ENCODE measurements around the gene ESR1.
"Not testable (repeated sequence)": the region's sequence is repeated elsewhere in the genome, so short reads cannot be mapped to it uniquely, and the experiment has no call there.

Gene ESR1

DNA sequence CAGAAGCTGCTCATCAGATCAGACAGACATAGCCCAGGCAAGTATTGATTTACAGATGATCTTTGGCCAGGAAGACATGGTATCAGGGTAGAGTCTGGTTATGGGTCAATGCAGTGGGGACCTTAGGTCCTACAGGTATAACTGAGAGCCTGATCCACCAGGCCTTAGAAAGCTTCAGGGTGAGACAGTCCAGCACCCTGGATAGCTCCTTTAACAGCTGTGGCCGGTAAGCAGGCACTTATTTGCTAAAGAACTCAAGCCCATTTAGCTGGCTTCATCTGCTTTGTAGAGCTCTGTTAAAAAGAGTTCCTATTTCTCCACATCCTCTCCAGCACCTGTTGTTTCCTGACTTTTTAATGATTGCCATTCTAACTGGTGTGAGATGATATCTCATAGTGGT is 39.6 kb downstream of the ESR1 start:
- Histone ChIP-seq H3K4me1 (ENCODE audit: insufficient read depth, insufficient read length) (no peaks in the 10 kb centered on the region), H3K9ac (ENCODE audit: insufficient read length, low read depth) (no peak overlapping the region), H3K4me3 (ENCODE audit: insufficient read length, low read depth) (no peak overlapping the region), H3K27me3 (ENCODE audit: insufficient read depth, insufficient read length) (no peaks in the 10 kb centered on the region), H3K36me3 (ENCODE audit: insufficient read depth, insufficient read length, low read length) (no peaks in the 10 kb centered on the region), H3K9me3 (ENCODE audit: insufficient read depth, low read length) (no peaks in the 10 kb centered on the region)
- peak; percentile 39 for DNase-seq (ENCODE audit: low read depth, low spot score)
- TF ChIP-seq ZNF274 (IDR thresholded peaks at IDR 0.05; ENCODE audit: low read depth, low read length) (no peak), SUZ12 (IDR thresholded peaks at IDR 0.05; ENCODE audit: extremely low read depth, insufficient read depth, insufficient read length) (no peak), YY1 (IDR thresholded peaks at IDR 0.05; ENCODE audit: insufficient read depth, insufficient read length) (no peak)

GRCh38 chr6:151850479-151851003 is 43.1 kb downstream of the ESR1 start:
- DNase-seq (ENCODE audit: low read depth, low spot score) = no peak
- H3K4me3 ChIP-seq (ENCODE audit: insufficient read length, low read depth) = no peak overlapping the region
- H3K27me3 ChIP-seq (ENCODE audit: insufficient read depth, insufficient read length) = no peaks in the 10 kb centered on the region
- H3K4me1 ChIP-seq (ENCODE audit: insufficient read depth, insufficient read length) = no peaks in the 10 kb centered on the region
- TF ChIP-seq SUZ12 (IDR thresholded peaks at IDR 0.05; ENCODE audit: extremely low read depth, insufficient read depth, insufficient read length) = no peak
- TF ChIP-seq YY1 (IDR thresholded peaks at IDR 0.05; ENCODE audit: insufficient read depth, insufficient read length) = no peak
- TF ChIP-seq ZNF274 (IDR thresholded peaks at IDR 0.05; ENCODE audit: low read depth, low read length) = no peak
- no peaks in the 10 kb centered on the region for H3K36me3 ChIP-seq (ENCODE audit: insufficient read depth, insufficient read length, low read length)
- H3K9me3 ChIP-seq (ENCODE audit: insufficient read depth, low read length) = no peaks in the 10 kb centered on the region
- H3K9ac ChIP-seq (ENCODE audit: insufficient read length, low read depth) = no peak overlapping the region

GRCh38 chr6:151858294-151858693 is 50.8 kb downstream of the ESR1 start:
- Histone ChIP-seq H3K36me3 (ENCODE audit: insufficient read depth, insufficient read length, low read length) (no peaks in the 10 kb centered on the region), H3K9me3 (ENCODE audit: insufficient read depth, low read length) (no peaks in the 10 kb centered on the region), H3K4me3 (ENCODE audit: insufficient read length, low read depth) (no peak overlapping the region), H3K9ac (ENCODE audit: insufficient read length, low read depth) (no peak overlapping the region), H3K4me1 (ENCODE audit: insufficient read depth, insufficient read length) (no peaks in the 10 kb centered on the region), H3K27me3 (ENCODE audit: insufficient read depth, insufficient read length) (no peaks in the 10 kb centered on the region)
- no peak for DNase-seq (ENCODE audit: low read depth, low spot score)
- TF ChIP-seq ZNF274 (IDR thresholded peaks at IDR 0.05; ENCODE audit: low read depth, low read length) (no peak), SUZ12 (IDR thresholded peaks at IDR 0.05; ENCODE audit: extremely low read depth, insufficient read depth, insufficient read length) (no peak), YY1 (IDR thresholded peaks at IDR 0.05; ENCODE audit: insufficient read depth, insufficient read length) (no peak)

GRCh38 chr6:151862461-151862860 is 55.0 kb downstream of the ESR1 start:
- Histone ChIP-seq H3K4me1 (ENCODE audit: insufficient read depth, insufficient read length) (no peaks in the 10 kb centered on the region), H3K9me3 (ENCODE audit: insufficient read depth, low read length) (no peaks in the 10 kb centered on the region), H3K27me3 (ENCODE audit: insufficient read depth, insufficient read length) (no peaks in the 10 kb centered on the region), H3K4me3 (ENCODE audit: insufficient read length, low read depth) (no peak overlapping the region), H3K9ac (ENCODE audit: insufficient read length, low read depth) (no peak overlapping the region), H3K36me3 (ENCODE audit: insufficient read depth, insufficient read length, low read length) (no peaks in the 10 kb centered on the region)
- TF ChIP-seq ZNF274 (IDR thresholded peaks at IDR 0.05; ENCODE audit: low read depth, low read length) = no peak
- TF ChIP-seq SUZ12 (IDR thresholded peaks at IDR 0.05; ENCODE audit: extremely low read depth, insufficient read depth, insufficient read length) = no peak
- no peak for TF ChIP-seq YY1 (IDR thresholded peaks at IDR 0.05; ENCODE audit: insufficient read depth, insufficient read length)
- no peak for DNase-seq (ENCODE audit: low read depth, low spot score)

- H3K9ac ChIP-seq (ENCODE audit: insufficient read length, low read depth); H3K4me3 ChIP-seq (ENCODE audit: insufficient read length, low read depth); H3K27me3 ChIP-seq (ENCODE audit: insufficient read depth, insufficient read length); DNase-seq (ENCODE audit: low read depth, low spot score); H3K9me3 ChIP-seq (ENCODE audit: insufficient read depth, low read length); H3K4me1 ChIP-seq (ENCODE audit: insufficient read depth, insufficient read length); H3K36me3 ChIP-seq (ENCODE audit: insufficient read depth, insufficient read length, low read length): not testable (repeated sequence)
Observed at GRCh38 chr6:151867361-151867869, 59.9 kb downstream of the ESR1 start.

- H3K27me3 ChIP-seq (ENCODE audit: insufficient read depth, insufficient read length) = no peaks in the 10 kb centered on the region
- no peak overlapping the region for H3K9ac ChIP-seq (ENCODE audit: insufficient read length, low read depth)
- TF ChIP-seq ZNF274 (IDR thresholded peaks at IDR 0.05; ENCODE audit: low read depth, low read length) (no peak), SUZ12 (IDR thresholded peaks at IDR 0.05; ENCODE audit: extremely low read depth, insufficient read depth, insufficient read length) (no peak), YY1 (IDR thresholded peaks at IDR 0.05; ENCODE audit: insufficient read depth, insufficient read length) (no peak)
- no peak for DNase-seq (ENCODE audit: low read depth, low spot score)
- H3K36me3 ChIP-seq (ENCODE audit: insufficient read depth, insufficient read length, low read length) = no peaks in the 10 kb centered on the region
- no peaks in the 10 kb centered on the region for H3K9me3 ChIP-seq (ENCODE audit: insufficient read depth, low read length)
- H3K4me1 ChIP-seq (ENCODE audit: insufficient read depth, insufficient read length) = no peaks in the 10 kb centered on the region
- no peak overlapping the region for H3K4me3 ChIP-seq (ENCODE audit: insufficient read length, low read depth)
Observed at GRCh38 chr6:151869345-151869744, 61.9 kb downstream of the ESR1 start.

GRCh38 chr6:151869787-151870186 is 62.3 kb downstream of the ESR1 start:
- TF ChIP-seq YY1 (IDR thresholded peaks at IDR 0.05; ENCODE audit: insufficient read depth, insufficient read length) = no peak
- TF ChIP-seq SUZ12 (IDR thresholded peaks at IDR 0.05; ENCODE audit: extremely low read depth, insufficient read depth, insufficient read length) = no peak
- no peaks in the 10 kb centered on the region for H3K9me3 ChIP-seq (ENCODE audit: insufficient read depth, low read length)
- H3K27me3 ChIP-seq (ENCODE audit: insufficient read depth, insufficient read length) = no peaks in the 10 kb centered on the region
- no peak overlapping the region for H3K9ac ChIP-seq (ENCODE audit: insufficient read length, low read depth)
- H3K4me1 ChIP-seq (ENCODE audit: insufficient read depth, insufficient read length) = no peaks in the 10 kb centered on the region
- no peak for DNase-seq (ENCODE audit: low read depth, low spot score)
- H3K4me3 ChIP-seq (ENCODE audit: insufficient read length, low read depth) = no peak overlapping the region
- no peaks in the 10 kb centered on the region for H3K36me3 ChIP-seq (ENCODE audit: insufficient read depth, insufficient read length, low read length)

GRCh38 chr6:151870375-151870774 is 62.9 kb downstream of the ESR1 start:
- no peak for TF ChIP-seq YY1 (IDR thresholded peaks at IDR 0.05; ENCODE audit: insufficient read depth, insufficient read length)
- TF ChIP-seq SUZ12 (IDR thresholded peaks at IDR 0.05; ENCODE audit: extremely low read depth, insufficient read depth, insufficient read length) = no peak
- no peak for TF ChIP-seq ZNF274 (IDR thresholded peaks at IDR 0.05; ENCODE audit: low read depth, low read length)
- Histone ChIP-seq H3K36me3 (ENCODE audit: insufficient read depth, insufficient read length, low read length) (no peaks in the 10 kb centered on the region), H3K4me1 (ENCODE audit: insufficient read depth, insufficient read length) (no peaks in the 10 kb centered on the region), H3K27me3 (ENCODE audit: insufficient read depth, insufficient read length) (no peaks in the 10 kb centered on the region), H3K9me3 (ENCODE audit: insufficient read depth, low read length) (no peaks in the 10 kb centered on the region), H3K9ac (ENCODE audit: insufficient read length, low read depth) (no peak overlapping the region), H3K4me3 (ENCODE audit: insufficient read length, low read depth) (no peak overlapping the region)
- DNase-seq (ENCODE audit: low read depth, low spot score) = no peak
